Activated CD8-positive, alpha-beta memory T cell treated with anti-CD3 and anti-CD28 coated beads, Interleukin-2, amount 10 ng/mL, durations not matched to agents 7 days and 5 days (primary cell): ENCODE results near the gene SAMD15. TPM values are rescaled to one million over a fixed set of nuclear protein-coding genes. Genes with fewer than 3 reads are reported as not detected.

Experiments
- ATAC-seq: fragments of 150-1000 bp; cut with Tn5 transposase; one replicate; pipeline ENCODE4 v1.10.0; 2021; ENCODE audit warnings: moderate library complexity
- CTCF ChIA-PET: fragments of 350-600 bp; sonication (Branson Sonifier 250); formaldehyde crosslinking; loops from one replicate; lab custom pipeline; 2021; ENCODE audit warnings: antibody characterized with exemption; lab: Charles Lee
- DNase-seq: peaks from one replicate; pipeline ENCODE4 v3.0.0-alpha.2; 2020
- H3K27ac Mint-ChIP-seq: one replicate; pipeline ENCODE4 v1.8.0; 2021; ENCODE audit warnings: mild to moderate bottlenecking, mixed read lengths
- H3K27me3 Mint-ChIP-seq: one replicate; pipeline ENCODE4 v1.8.0; 2021; ENCODE audit warnings: mixed read lengths
- H3K36me3 Mint-ChIP-seq: one replicate; pipeline ENCODE4 v1.8.0; 2021; ENCODE audit warnings: mild to moderate bottlenecking, mixed read lengths
- H3K4me1 Mint-ChIP-seq: one replicate; pipeline ENCODE4 v1.8.0; 2021; ENCODE audit warnings: mixed read lengths
- H3K4me3 Mint-ChIP-seq: one replicate; pipeline ENCODE4 v1.8.0; 2021; ENCODE audit warnings: mild to moderate bottlenecking, moderate library complexity, mixed read lengths
- H3K9me3 Mint-ChIP-seq: one replicate; pipeline ENCODE4 v1.8.0; 2022; ENCODE audit warnings: low read depth, mixed read lengths
- total RNA-seq, 2 experiments: library from RNA; stranded (reverse); gene quantifications; one replicate each; pipeline ENCODE4 v1.2.3, GENCODE V29; 2021

Gene SAMD15
- total RNA-seq, 2 experiments from 2014 or later = 0.12 to 0.14 TPM

DNA sequence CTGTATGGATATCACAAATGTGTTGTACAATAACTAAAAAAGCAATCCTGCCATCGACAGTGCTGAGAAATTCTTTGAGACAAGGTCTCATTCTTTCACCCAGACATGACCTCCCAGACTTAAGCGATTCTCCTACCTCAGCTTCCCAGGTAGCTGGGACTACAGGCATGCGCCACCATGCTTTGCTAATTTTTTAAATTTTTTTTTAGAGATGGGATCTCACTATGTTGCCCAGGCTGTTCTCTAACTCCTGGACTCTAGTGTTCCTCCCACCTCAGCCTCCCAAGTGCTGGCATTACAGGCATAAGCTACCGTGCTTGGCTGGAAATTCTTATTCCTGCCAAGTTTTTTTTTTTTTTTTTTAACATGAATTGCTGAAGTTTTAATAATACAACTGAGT lies 62.7 kb downstream of the SAMD15 start:
- DNase-seq (no peak), ATAC-seq (no peak)
- Mint-ChIP-seq H3K9me3 (no peaks in the 10 kb centered on the region), H3K36me3 (peaks cover 23% of the 10 kb centered on the region), H3K4me1 (no peaks in the 10 kb centered on the region), H3K27me3 (no peaks in the 10 kb centered on the region), H3K27ac (no peak overlapping the region), H3K4me3 (no peak overlapping the region)
- CTCF ChIA-PET = no interaction called here

Other genes with a start within 250 kb of the SAMD15 start
- gene ZDHHC22, start 235.6 kb upstream of the SAMD15 start, total RNA-seq = not detected
- under 1 TPM; 0.14 to 0.50 TPM for gene TMEM63C, start 195.6 kb upstream of the SAMD15 start, total RNA-seq
- gene NGB, start 106.2 kb upstream of the SAMD15 start, total RNA-seq = not detected
- 10 to 100 TPM; 14.3 to 16.2 TPM for gene POMT2, start 56.5 kb upstream of the SAMD15 start, total RNA-seq
- 10 to 100 TPM; 16.0 to 16.3 TPM for gene GSTZ1, start 56.3 kb upstream of the SAMD15 start, total RNA-seq
- gene TMED8, start 285 bp upstream of the SAMD15 start, total RNA-seq = 10 to 100 TPM; 17.6 to 24.4 TPM
- under 1 TPM; 0.45 to 0.53 TPM for gene NOXRED1, start 46.1 kb downstream of the SAMD15 start, total RNA-seq
- 10 to 100 TPM; 16.9 to 19.3 TPM for gene VIPAS39, start 80.2 kb downstream of the SAMD15 start, total RNA-seq
- gene AHSA1, start 80.7 kb downstream of the SAMD15 start, total RNA-seq = 100 to 1,000 TPM; 219 to 266 TPM
- not detected for gene ISM2, start 121.4 kb downstream of the SAMD15 start, total RNA-seq
- gene SPTLC2, start 239.3 kb downstream of the SAMD15 start, total RNA-seq = 10 to 100 TPM; 34.5 to 43.3 TPM